ENCODE measurements around the gene KRT12.

The KRT12 gene

GRCh38 chr17:40854175-40854814 is 12.7 kb downstream of the KRT12 start:
- peaks cover 9% of the 10 kb centered on the region for H3K4me1 ChIP-seq (ENCODE audit: control insufficient read depth, insufficient read depth, low read length)
- H3K4me3 ChIP-seq (ENCODE audit: low read depth, low read length), result no peak overlapping the region
- no peaks in the 10 kb centered on the region for H3K9me3 ChIP-seq (ENCODE audit: control insufficient read depth, insufficient read depth, low read length)
- H3K36me3 ChIP-seq (ENCODE audit: control insufficient read depth, insufficient read depth, low read length), result no peaks in the 10 kb centered on the region
- H3K27me3 ChIP-seq (ENCODE audit: control insufficient read depth, insufficient read depth, low read length), result no peaks in the 10 kb centered on the region
- no peak overlapping the region for H3K9ac ChIP-seq (ENCODE audit: low read depth, low read length)

GRCh38 chr17:40852364-40852763 is 14.7 kb downstream of the KRT12 start:
- Histone ChIP-seq H3K27me3 (ENCODE audit: control insufficient read depth, insufficient read depth, low read length) (no peaks in the 10 kb centered on the region), H3K9ac (ENCODE audit: low read depth, low read length) (no peak overlapping the region)

GRCh38 chr17:40850293-40850972 is 16.6 kb downstream of the KRT12 start:
- Histone ChIP-seq H3K27me3 (ENCODE audit: control insufficient read depth, insufficient read depth, low read length) (no peaks in the 10 kb centered on the region), H3K4me1 (ENCODE audit: control insufficient read depth, insufficient read depth, low read length) (peaks cover 5% of the 10 kb centered on the region), H3K9ac (ENCODE audit: low read depth, low read length) (no peak overlapping the region), H3K9me3 (ENCODE audit: control insufficient read depth, insufficient read depth, low read length) (no peaks in the 10 kb centered on the region), H3K4me3 (ENCODE audit: low read depth, low read length) (no peak overlapping the region), H3K36me3 (ENCODE audit: control insufficient read depth, insufficient read depth, low read length) (no peaks in the 10 kb centered on the region)

More at GRCh38 chr17:40852364-40852763, 14.7 kb downstream of the KRT12 start:
- no peak overlapping the region for H3K4me3 ChIP-seq (ENCODE audit: low read depth, low read length)
- H3K36me3 ChIP-seq (ENCODE audit: control insufficient read depth, insufficient read depth, low read length), result no peaks in the 10 kb centered on the region
- H3K4me1 ChIP-seq (ENCODE audit: control insufficient read depth, insufficient read depth, low read length), result peaks cover 6% of the 10 kb centered on the region
- H3K9me3 ChIP-seq (ENCODE audit: control insufficient read depth, insufficient read depth, low read length), result no peaks in the 10 kb centered on the region

- H3K9me3 ChIP-seq (ENCODE audit: control insufficient read depth, insufficient read depth, low read length), result no peaks in the 10 kb centered on the region
- no peak overlapping the region for H3K4me3 ChIP-seq (ENCODE audit: low read depth, low read length)
- H3K4me1 ChIP-seq (ENCODE audit: control insufficient read depth, insufficient read depth, low read length), result peaks cover 5% of the 10 kb centered on the region
- no peaks in the 10 kb centered on the region for H3K36me3 ChIP-seq (ENCODE audit: control insufficient read depth, insufficient read depth, low read length)
- no peak overlapping the region for H3K9ac ChIP-seq (ENCODE audit: low read depth, low read length)
- H3K27me3 ChIP-seq (ENCODE audit: control insufficient read depth, insufficient read depth, low read length), result no peaks in the 10 kb centered on the region
Observed at GRCh38 chr17:40849723-40850122, 17.3 kb downstream of the KRT12 start.

GRCh38 chr17:40848583-40849235 is 18.3 kb downstream of the KRT12 start:
- no peak overlapping the region for H3K9ac ChIP-seq (ENCODE audit: low read depth, low read length)
- H3K9me3 ChIP-seq (ENCODE audit: control insufficient read depth, insufficient read depth, low read length), result no peaks in the 10 kb centered on the region
- no peak overlapping the region for H3K4me3 ChIP-seq (ENCODE audit: low read depth, low read length)
- no peaks in the 10 kb centered on the region for H3K27me3 ChIP-seq (ENCODE audit: control insufficient read depth, insufficient read depth, low read length)
- peaks cover 5% of the 10 kb centered on the region for H3K4me1 ChIP-seq (ENCODE audit: control insufficient read depth, insufficient read depth, low read length)
- no peaks in the 10 kb centered on the region for H3K36me3 ChIP-seq (ENCODE audit: control insufficient read depth, insufficient read depth, low read length)

- Histone ChIP-seq H3K36me3 (ENCODE audit: control insufficient read depth, insufficient read depth, low read length) (no peaks in the 10 kb centered on the region), H3K4me1 (ENCODE audit: control insufficient read depth, insufficient read depth, low read length) (no peaks in the 10 kb centered on the region), H3K27me3 (ENCODE audit: control insufficient read depth, insufficient read depth, low read length) (no peaks in the 10 kb centered on the region), H3K4me3 (ENCODE audit: low read depth, low read length) (no peak overlapping the region), H3K9ac (ENCODE audit: low read depth, low read length) (no peak overlapping the region), H3K9me3 (ENCODE audit: control insufficient read depth, insufficient read depth, low read length) (no peaks in the 10 kb centered on the region)
Observed at GRCh38 chr17:40846515-40847144, 20.4 kb downstream of the KRT12 start.

- H3K36me3 ChIP-seq (ENCODE audit: control insufficient read depth, insufficient read depth, low read length), result no peaks in the 10 kb centered on the region
- no peaks in the 10 kb centered on the region for H3K4me1 ChIP-seq (ENCODE audit: control insufficient read depth, insufficient read depth, low read length)
- H3K4me3 ChIP-seq (ENCODE audit: low read depth, low read length), result no peak overlapping the region
- no peaks in the 10 kb centered on the region for H3K27me3 ChIP-seq (ENCODE audit: control insufficient read depth, insufficient read depth, low read length)
- no peaks in the 10 kb centered on the region for H3K9me3 ChIP-seq (ENCODE audit: control insufficient read depth, insufficient read depth, low read length)
- H3K9ac ChIP-seq (ENCODE audit: low read depth, low read length), result no peak overlapping the region
Observed at GRCh38 chr17:40844671-40845107, 22.3 kb downstream of the KRT12 start.

GRCh38 chr17:40843242-40843641 is 23.8 kb downstream of the KRT12 start:
- no peaks in the 10 kb centered on the region for H3K36me3 ChIP-seq (ENCODE audit: control insufficient read depth, insufficient read depth, low read length)
- H3K4me3 ChIP-seq (ENCODE audit: low read depth, low read length), result no peak overlapping the region
- H3K9me3 ChIP-seq (ENCODE audit: control insufficient read depth, insufficient read depth, low read length), result no peaks in the 10 kb centered on the region
- peaks cover 12% of the 10 kb centered on the region for H3K27me3 ChIP-seq (ENCODE audit: control insufficient read depth, insufficient read depth, low read length)
- no peaks in the 10 kb centered on the region for H3K4me1 ChIP-seq (ENCODE audit: control insufficient read depth, insufficient read depth, low read length)
- H3K9ac ChIP-seq (ENCODE audit: low read depth, low read length), result no peak overlapping the region

GRCh38 chr17:40841246-40841645 is 25.8 kb downstream of the KRT12 start:
- Histone ChIP-seq H3K4me1 (ENCODE audit: control insufficient read depth, insufficient read depth, low read length) (no peaks in the 10 kb centered on the region), H3K27me3 (ENCODE audit: control insufficient read depth, insufficient read depth, low read length) (peaks cover 16% of the 10 kb centered on the region), H3K4me3 (ENCODE audit: low read depth, low read length) (no peak overlapping the region), H3K9ac (ENCODE audit: low read depth, low read length) (no peak overlapping the region), H3K36me3 (ENCODE audit: control insufficient read depth, insufficient read depth, low read length) (no peaks in the 10 kb centered on the region), H3K9me3 (ENCODE audit: control insufficient read depth, insufficient read depth, low read length) (no peaks in the 10 kb centered on the region)

GRCh38 chr17:40839194-40839593 is 27.8 kb downstream of the KRT12 start:
- H3K9me3 ChIP-seq (ENCODE audit: control insufficient read depth, insufficient read depth, low read length), result no peaks in the 10 kb centered on the region
- no peak overlapping the region for H3K9ac ChIP-seq (ENCODE audit: low read depth, low read length)
- no peak overlapping the region for H3K4me3 ChIP-seq (ENCODE audit: low read depth, low read length)
- peaks cover 25% of the 10 kb centered on the region for H3K27me3 ChIP-seq (ENCODE audit: control insufficient read depth, insufficient read depth, low read length)
- H3K4me1 ChIP-seq (ENCODE audit: control insufficient read depth, insufficient read depth, low read length), result no peaks in the 10 kb centered on the region
- no peaks in the 10 kb centered on the region for H3K36me3 ChIP-seq (ENCODE audit: control insufficient read depth, insufficient read depth, low read length)

- no peaks in the 10 kb centered on the region for H3K36me3 ChIP-seq (ENCODE audit: control insufficient read depth, insufficient read depth, low read length)
- H3K9ac ChIP-seq (ENCODE audit: low read depth, low read length), result no peak overlapping the region
- H3K27me3 ChIP-seq (ENCODE audit: control insufficient read depth, insufficient read depth, low read length), result peaks cover 51% of the 10 kb centered on the region
- no peaks in the 10 kb centered on the region for H3K4me1 ChIP-seq (ENCODE audit: control insufficient read depth, insufficient read depth, low read length)
- H3K4me3 ChIP-seq (ENCODE audit: low read depth, low read length), result no peak overlapping the region
- H3K9me3 ChIP-seq (ENCODE audit: control insufficient read depth, insufficient read depth, low read length), result no peaks in the 10 kb centered on the region
Observed at GRCh38 chr17:40836020-40836419, 31.0 kb downstream of the KRT12 start.

Measured in iPS-15b (cell line).